GM12873 (cell line): ENCODE data around the gene GNAQ.

Experiments
- TF ChIP-seq, protein P1 (sequence below): IDR thresholded peaks from 2 replicates; pipeline ENCODE4 v1.5.1; 2012; ENCODE audit warnings: low read depth, mild to moderate bottlenecking, moderate library complexity, low read length, control low read depth; ENCODE audit not compliant: insufficient read depth; ENCODE audit errors: missing control alignments

The GNAQ gene

DNA sequence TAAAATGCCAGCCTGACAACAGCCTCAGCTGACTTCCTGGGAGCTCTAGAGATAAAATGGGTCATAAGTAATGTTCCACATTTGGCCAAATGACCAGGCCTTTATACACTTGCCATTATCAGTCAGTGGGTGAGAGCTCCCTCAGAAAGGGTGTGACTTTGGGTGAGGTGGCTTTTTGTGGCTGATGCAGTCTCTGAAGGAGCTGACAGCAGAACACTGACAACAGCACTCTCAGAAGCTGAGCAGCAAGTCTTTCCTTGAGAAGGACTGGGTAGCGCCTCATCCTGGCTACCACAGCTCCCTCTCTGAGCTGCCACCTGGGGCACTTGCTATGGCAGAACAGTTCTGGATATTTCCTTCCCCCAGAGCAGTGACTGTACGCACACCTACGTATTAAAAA is 22.0 kb upstream of the GNAQ start:
- TF ChIP-seq, protein P1, sequence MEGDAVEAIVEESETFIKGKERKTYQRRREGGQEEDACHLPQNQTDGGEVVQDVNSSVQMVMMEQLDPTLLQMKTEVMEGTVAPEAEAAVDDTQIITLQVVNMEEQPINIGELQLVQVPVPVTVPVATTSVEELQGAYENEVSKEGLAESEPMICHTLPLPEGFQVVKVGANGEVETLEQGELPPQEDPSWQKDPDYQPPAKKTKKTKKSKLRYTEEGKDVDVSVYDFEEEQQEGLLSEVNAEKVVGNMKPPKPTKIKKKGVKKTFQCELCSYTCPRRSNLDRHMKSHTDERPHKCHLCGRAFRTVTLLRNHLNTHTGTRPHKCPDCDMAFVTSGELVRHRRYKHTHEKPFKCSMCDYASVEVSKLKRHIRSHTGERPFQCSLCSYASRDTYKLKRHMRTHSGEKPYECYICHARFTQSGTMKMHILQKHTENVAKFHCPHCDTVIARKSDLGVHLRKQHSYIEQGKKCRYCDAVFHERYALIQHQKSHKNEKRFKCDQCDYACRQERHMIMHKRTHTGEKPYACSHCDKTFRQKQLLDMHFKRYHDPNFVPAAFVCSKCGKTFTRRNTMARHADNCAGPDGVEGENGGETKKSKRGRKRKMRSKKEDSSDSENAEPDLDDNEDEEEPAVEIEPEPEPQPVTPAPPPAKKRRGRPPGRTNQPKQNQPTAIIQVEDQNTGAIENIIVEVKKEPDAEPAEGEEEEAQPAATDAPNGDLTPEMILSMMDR, result no peak

DNA sequence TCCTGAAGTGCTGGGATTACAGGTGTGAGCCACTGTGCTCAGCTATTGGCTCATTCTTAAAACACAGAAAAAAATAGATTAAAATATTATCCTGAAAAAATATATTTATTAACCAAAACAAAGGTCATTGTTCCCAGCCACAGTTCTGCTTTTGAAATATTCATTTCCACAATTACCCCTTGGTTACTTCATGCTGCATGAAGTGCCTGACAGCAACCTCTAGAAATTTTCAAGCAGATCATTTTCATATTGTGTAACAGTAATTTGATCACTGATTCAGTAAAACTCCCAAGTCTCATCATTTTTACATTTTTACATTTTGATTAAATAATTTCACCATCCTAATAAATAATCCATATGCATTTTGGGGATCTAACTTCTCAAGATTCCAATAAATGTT is 18.8 kb upstream of the GNAQ start:
- TF ChIP-seq, protein P1, result no peak

DNA sequence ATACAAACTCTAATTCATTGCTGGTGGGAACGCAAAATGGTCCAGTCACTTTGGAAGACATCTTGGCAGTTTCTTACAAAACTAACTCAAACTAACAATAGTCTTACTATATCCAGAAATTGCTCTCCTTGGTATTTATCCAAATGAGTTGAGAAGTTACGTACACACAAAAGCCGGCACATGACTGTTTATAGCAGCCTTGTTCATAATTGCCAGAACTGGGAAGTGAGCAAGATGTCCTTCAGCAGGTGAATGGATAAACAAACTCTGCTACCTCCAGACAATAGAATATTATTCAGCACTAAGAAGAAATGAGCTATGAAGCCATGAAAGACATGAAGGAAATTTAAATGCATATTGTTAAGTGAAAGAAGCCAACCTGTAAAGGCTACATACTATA is 17.9 kb upstream of the GNAQ start:
- TF ChIP-seq, protein P1, result no peak

- TF ChIP-seq, protein P1, result no peak
Measured at GRCh38 chr9:78047106-78047505, 15.5 kb upstream of the GNAQ start.

DNA sequence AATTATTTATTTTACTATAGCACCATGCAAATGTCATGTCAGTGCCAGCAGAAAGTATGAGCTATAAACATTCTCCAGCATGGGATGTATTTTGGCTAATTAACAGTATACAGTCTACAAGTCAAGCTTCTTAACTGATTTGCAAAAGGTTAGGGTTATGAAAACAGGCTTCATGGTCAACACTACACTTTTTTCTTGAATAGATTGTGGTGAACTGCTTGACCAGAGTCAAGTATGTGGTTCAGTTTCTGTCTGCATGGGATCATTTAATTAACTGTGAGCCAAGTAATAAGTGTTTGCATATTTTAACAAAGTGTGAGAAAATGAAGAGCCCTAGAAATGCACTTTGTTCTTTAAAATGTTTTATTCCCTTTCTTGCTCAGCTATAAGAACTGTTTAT is 14.5 kb upstream of the GNAQ start:
- TF ChIP-seq, protein P1, result no peak

GRCh38 chr9:78044886-78045285 is 13.3 kb upstream of the GNAQ start:
- TF ChIP-seq, protein P1, result no peak

- TF ChIP-seq, protein P1, result no peak
Measured at GRCh38 chr9:78044189-78044588, 12.6 kb upstream of the GNAQ start.
